HL-60 (cell line): ENCODE results near the gene ANKRD18A.

ENCODE experiments used
- CTCF ChIP-seq: IDR thresholded peaks from one replicate; pipeline ENCODE4 v1.5.1; 2011; ENCODE audit warnings: low read length, control low read depth, inconsistent platforms; ENCODE audit not compliant: insufficient read depth
- GABPA ChIP-seq: IDR thresholded peaks from 2 replicates; pipeline ENCODE4 v1.6.1; 2012; ENCODE audit warnings: low read depth
- POLR2AphosphoS5 ChIP-seq: IDR thresholded peaks from 2 replicates; pipeline ENCODE4 v1.6.1; 2012; ENCODE audit warnings: low read depth
- REST ChIP-seq: IDR thresholded peaks from 2 replicates; pipeline ENCODE4 v1.6.1; 2012; ENCODE audit warnings: low read depth; ENCODE audit not compliant: insufficient replicate concordance

GRCh38 chr9:38529317-38529716 is 91.1 kb downstream of the ANKRD18A start:
- TF ChIP-seq REST (no peak), POLR2AphosphoS5 (no peak), CTCF (no peak), GABPA (no peak)
